Spleen (tissue), 7 donors: Measurements from ENCODE around the gene TAF8.

Experiments
- CTCF ChIP-seq, 11 experiments: fragments of 200-600 bp in 7 of 11; fragments of 450-650 bp in 4 of 11; sonication (generic) in 4 of 11; IDR thresholded peaks in 8 of 11; conservative IDR thresholded peaks in 3 of 11; 1 replicate in 7 of 11; 2 replicates in 4 of 11; pipeline versions ENCODE4 v1.4.0 to v1.8.0; 2016 to 2021; ENCODE audit warnings: antibody characterized with exemption in 11 of 11, inconsistent platforms in 4 of 11, mild to moderate bottlenecking in 1 of 11
- POLR2A ChIP-seq, 3 donors: fragments of 450-650 bp; IDR thresholded peaks; one replicate each; pipeline ENCODE4 v1.5.1; 2017; ENCODE audit warnings: antibody characterized with exemption in 3 of 3, mild to moderate bottlenecking in 1 of 3
- donor health status: DM: no; HTN: no; CAD: no; lungs with moderate emphysema.
- donor health status: DM: no; HTN: no; CAD: no.
- donor health status: DM: no; HTN: no; CAD: no.

- TF ChIP-seq CTCF (IDR thresholded peaks at IDR 0.05 in 8 of 11, conservative IDR thresholded peaks at IDR 0.05 in 3 of 11) (no peak), POLR2A (IDR thresholded peaks at IDR 0.05) (no peak)
These were observed 20.4 kb upstream of the TAF8 start for GRCh38 chr6:42029881-42030280.
